GM19193 (cell line): ENCODE results near the gene GADD45GIP1.

ENCODE experiments used
- POLR2A ChIP-seq: IDR thresholded peaks from 4 replicates; pipeline ENCODE4 v1.6.1; 2011; ENCODE audit not compliant: insufficient read depth, insufficient read length; ENCODE audit errors: extremely low read depth

GADD45GIP1 gene

DNA sequence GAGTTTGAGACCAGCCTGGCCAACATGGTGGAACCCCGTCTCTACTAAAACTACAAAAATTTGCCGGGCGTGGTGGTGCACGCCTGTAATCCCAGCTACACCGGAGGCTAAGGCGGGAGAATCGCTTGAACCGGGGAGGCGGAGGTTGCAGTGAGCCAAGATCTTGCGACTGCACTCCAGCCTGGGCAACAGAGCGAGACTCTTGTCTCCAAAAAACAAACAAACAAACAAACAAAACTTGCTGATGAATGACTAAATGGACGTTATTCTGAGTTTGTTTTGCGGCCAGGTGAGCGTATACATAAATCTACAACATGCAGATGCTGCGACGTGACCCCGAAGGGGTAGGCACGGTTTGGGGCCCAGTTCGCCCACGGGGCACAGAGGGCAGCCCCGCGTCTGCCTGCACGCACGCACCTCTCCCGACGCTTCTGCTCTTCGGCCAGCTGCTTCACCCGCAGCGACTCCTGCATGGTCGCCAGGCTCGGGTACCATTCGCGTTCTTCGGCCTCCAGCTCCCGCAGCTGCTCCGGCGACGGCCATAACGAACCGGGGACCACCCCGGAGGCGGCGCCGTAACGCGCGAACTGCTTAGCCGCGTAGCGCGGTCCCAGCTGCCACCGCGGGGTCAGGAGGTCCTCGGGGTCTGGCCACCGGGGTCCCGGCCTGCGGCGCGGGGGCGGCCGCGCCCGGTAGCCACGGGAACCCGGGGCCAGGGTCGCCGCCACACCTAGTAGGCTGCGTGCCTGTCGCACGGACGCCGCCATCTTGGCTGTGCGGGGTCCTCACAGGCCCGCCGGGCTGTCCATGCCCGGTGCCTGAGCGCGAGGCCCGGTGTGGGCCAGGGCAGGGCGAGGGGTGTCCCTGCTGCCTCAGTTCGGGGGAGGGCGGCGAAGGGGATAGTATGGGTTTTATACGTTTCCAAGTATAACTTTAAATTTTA is at the start of gene GADD45GIP1:
TSS of gene GADD45GIP1 (minus strand) at position 778 of the 943 bp plus-strand sequence. CDS start at position 767, 11 bp downstream.
- peak; percentile 95 for TF ChIP-seq POLR2A

DNA sequence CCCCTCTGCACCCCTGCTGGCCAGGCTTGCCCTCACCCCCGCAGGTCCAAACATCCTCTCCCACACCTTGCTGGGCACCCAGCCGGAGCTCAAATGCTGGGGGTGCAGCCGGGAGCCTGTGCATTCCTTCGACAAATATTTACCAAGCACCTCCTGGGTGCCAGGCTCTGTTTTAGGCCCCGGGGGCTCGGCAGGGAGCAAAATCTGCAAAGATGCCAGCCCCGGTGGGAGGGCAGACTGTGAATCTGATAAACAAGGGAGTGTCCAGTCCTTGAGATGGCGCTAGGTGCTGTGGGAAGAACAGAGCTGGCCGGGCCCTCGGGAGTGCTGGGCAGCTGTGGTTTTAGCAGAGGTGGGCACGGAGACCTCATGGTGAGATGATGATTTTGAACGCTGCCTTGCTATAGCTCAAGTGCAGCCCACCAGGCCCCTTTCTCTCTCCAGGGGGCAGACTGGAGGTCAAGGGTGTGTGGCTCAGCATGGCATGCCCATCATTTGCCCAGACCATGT is 48.9 kb upstream of the GADD45GIP1 start:
- no peak for TF ChIP-seq POLR2A

DNA sequence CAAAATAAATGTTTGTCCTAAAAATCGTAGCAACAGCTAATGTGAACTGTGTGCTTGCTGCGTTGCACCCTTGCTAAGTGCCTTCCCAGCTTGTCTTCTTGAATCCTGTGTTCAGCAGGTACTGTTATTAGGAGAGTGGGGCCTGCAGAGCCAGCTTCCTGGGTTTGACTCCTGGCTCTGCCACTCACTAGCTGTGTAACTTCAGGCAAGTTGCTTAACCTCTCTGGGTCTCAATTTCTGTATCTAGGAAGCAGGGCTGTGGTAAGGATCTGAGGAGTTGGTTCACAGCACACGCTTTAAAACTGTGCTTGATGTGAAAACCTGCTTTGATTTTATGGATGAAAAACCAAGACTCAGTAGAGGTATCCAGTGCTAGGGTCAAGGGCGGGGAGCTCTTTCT is 48.2 kb upstream of the GADD45GIP1 start:
- no peak for TF ChIP-seq POLR2A

DNA sequence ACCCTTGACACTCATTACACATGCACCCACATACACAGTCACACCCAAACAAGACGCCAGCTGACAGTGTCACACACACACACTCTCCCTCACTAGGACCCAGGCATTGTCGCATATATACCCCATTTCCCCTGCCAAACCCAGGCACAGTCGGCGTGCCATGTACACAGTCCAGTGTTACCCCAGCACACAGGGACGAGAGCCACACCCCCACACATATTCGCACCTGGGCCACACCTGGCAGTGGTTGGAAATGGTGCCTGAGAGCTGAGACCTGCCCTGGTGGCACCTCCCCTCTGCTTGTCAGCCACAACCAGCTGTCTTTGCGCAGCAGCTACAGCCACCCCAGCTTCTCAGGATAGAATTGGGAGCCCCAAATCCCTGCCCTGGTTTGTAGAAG is 47.2 kb upstream of the GADD45GIP1 start:
- TF ChIP-seq POLR2A: no peak

DNA sequence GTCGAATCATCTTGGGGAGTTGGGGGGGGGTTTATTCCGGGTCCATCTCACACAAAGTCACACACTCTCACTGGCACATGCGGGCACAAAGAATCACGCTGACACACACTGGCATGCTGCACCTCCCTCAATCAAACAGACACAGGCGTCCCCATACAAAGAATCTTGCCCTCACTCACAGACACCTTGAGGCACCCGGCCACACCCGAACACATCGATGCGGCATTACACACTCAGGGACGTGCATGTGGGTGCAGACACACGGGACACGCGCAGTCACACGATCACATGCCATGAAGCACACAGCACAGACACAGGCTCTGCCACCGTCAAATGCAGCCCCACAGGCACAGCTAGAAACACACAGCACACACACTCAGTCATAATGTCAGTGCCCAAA is 46.1 kb upstream of the GADD45GIP1 start:
- no peak for TF ChIP-seq POLR2A

DNA sequence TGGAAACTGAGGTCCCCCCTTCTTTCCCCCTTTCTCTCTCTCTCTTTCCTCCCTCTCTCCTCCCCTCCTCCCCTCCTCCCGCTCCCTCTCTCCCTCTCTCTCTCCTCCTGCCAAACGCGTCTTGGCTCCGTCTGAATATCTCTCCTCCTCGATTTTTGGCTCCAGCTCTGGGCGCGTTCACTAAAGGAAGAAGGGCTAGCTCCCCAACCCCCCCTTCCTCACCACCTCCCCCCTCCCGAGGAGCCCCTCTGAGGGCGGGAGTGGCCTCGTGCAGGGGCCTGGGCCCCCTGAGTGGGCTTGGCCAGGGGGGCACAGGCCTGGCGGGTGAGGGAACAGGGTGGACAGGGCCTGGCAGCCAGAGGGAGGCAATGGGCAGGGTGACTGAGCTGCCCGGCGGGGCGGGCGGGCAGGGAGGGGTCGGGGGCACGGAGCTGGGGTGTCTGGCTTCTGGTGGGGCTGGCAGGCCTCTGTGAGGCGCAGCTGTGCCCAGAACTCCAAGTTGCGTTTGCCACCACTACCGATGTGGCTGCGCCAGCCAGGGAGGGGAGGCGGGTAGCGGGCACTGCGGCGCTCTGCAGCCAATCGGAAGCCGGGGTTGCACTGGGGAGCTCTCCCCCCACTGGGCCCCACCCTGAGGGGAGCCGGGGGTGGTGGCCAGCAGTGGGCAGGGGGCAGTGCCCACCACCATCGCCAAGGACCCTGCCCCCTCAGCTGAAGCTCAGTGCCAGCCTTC is 45.3 kb upstream of the GADD45GIP1 start:
- no peak for TF ChIP-seq POLR2A

DNA sequence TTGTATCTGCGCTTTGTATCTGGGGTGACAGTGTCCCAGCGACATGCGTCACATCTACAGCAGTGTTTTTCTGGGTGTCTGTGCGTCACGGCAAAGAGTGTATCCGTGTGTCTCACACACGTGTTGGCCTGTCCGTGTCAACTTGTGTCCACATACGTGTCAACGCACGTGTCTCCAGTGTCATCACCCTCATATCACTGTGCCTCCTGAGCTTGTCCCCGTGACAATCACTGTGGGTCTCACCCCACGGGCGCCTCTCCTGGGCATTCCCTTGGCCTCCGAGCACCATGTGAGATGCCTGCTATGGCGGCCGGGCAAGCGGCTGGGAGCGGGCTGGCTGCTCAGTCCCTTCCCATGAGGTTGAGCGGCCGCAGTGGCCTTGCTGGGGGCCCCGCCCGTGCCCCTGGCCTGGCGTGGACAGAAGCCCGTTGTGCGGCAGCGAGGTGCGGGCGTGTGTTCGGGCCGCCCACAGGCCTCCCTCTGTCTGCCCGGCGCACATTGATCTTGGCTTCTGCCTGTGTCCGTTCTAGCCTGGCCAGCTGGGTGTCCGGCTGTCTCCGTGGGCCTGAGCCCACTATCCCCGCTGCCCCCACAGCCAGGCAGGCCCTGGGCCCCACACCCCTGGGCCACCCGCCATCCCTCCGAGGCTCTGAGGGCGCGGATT is 44.6 kb upstream of the GADD45GIP1 start:
- no peak for TF ChIP-seq POLR2A

- no peak for TF ChIP-seq POLR2A
Measured at GRCh38 chr19:13001166-13001501, 44.1 kb upstream of the GADD45GIP1 start.

DNA sequence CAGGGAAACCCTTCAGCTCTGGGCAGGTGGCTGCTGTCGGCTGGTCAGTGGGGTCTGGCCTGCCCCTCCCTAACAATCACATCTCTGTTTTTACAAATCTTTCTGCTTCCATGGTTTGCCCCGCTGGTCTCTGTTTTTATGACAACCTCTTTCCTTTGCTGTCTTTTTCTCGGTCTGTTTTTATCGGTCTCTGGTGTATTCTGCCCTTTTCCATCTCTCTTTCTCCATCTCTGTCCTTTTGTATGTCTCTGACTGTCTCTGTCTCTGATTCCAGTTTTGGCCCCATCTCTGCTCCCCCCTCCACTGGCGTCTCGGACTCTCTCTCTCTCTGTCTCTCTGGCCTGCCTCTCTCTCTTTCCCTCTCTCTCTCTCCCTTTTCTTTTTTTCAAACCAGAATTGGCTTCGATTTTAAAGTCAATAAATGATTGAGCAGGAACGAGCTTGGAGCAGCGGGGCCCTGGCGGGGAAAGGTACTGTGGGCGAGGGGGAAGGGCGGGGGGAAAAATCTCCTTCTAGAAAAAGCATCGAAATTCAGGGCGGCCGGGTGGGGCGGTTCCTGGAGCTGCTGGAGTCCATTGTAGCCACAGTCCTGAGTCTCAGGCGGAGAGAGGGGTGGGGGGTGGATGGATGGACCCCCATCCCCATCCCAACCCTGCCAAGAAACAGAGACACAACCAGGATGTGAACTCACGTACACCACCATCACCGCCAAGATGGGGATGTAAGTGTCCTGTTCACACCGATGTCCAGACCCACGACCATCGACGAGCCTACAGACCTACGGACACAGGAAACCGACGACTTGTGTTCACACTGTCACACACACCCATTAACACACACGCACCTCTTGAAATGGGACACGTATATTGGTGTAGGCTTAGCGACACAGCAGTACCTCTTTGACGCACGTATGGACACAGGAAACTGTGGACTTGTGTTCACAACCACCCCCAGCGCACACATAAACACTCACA is 41.2 kb upstream of the GADD45GIP1 start:
- no peak for TF ChIP-seq POLR2A

DNA sequence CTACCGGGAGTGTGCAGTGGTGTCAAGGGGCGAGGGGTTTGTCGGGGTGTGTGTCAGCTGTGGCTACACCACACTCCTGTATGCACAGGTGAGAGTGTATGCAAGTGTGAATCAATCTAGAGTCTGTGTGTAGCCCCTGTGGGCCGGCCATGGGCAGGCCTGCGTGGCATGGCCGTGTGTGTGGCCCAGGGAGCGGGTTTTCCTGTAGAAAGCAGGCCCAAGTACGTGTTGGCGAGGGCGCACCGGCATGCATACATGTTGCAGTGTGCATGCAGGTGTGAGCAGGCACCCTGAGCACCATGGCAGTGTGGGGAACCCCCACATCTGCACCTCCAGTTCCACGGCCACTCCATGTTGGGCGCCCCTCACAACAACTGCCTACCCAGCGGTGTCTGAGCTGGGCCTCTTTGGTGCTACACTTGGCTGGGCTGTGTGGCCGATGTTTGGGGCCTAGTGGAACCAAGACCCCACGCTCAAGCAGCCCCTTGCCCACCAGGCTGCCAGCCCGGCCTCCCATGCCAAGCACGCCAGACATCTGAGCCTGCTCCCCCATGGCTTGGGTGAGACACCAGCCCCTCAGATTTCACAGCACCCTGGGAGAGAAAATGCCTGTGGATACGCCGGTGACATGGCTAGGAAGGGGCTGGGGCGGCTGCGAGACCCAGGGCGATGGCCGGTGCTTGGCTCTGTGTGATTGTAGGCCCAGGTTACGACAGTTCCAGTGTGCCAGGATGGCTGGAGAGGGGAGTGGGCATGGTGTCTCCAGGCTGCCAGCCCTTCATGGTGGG is 40.4 kb upstream of the GADD45GIP1 start:
- no peak for TF ChIP-seq POLR2A

DNA sequence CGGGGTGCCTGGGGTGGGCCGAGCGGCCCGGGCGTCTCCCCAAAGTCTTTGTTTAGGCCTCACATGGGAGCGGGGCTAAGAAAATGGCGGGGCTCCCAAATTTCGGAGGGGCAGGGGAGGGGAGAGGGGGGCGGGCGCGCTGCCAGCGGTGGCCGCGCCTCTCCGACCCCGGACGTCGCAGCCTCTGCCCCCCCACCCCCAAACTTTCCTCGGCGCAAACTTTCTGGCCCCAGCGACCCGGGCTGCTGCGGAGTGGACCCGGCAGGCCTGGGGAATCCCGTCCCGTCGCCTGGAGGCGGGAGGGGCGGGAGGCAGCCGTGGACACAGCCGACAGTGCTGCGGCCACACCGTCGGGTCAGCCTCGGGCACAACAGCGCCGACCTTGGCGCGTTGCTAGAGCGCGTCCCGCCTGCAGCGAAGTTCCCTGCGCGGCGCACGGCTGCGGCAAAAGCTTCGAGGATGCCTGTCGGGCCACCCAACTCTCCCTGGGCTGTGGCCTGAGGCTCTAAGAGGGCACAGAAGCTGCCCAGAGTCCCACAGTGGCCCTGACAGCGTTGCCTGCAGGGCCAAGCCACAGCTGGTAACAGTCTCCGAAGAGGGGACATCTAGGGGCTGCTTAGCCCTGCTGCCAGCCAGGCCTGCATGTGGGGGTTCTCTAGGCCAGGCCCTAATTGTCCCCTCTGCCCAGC is 39.5 kb upstream of the GADD45GIP1 start:
- no peak for TF ChIP-seq POLR2A

GRCh38 chr19:12995596-12996405 is 38.8 kb upstream of the GADD45GIP1 start:
- TF ChIP-seq POLR2A: no peak
